SJCRH30 (cell line): Measurements from ENCODE around the gene PSEN2. TPM values are rescaled to one million over a fixed set of nuclear protein-coding genes. Genes with fewer than 3 reads are reported as not detected.
"Not testable (repeated sequence)": the region's sequence is repeated elsewhere in the genome, so short reads cannot be mapped to it uniquely, and the experiment has no call there.

Experiments
- DNase-seq, 2 experiments: peaks; one replicate each; pipeline ENCODE4 v3.0.0-alpha.2; 2015 to 2020
- H3K27ac ChIP-seq: fragments of 250-450 bp; sonication (Bioruptor Pico); 2 replicates; pipeline ENCODE4 v1.5.1; 2020; ENCODE audit warnings: mild to moderate bottlenecking, moderate library complexity
- H3K27me3 ChIP-seq: fragments of 250-450 bp; sonication (Bioruptor Pico); 2 replicates; pipeline ENCODE4 v1.5.1; 2020; ENCODE audit warnings: mild to moderate bottlenecking, moderate library complexity
- H3K36me3 ChIP-seq: fragments of 250-450 bp; sonication (Bioruptor Pico); 2 replicates; pipeline ENCODE4 v1.5.1; 2020; ENCODE audit warnings: mild to moderate bottlenecking, moderate library complexity
- H3K4me1 ChIP-seq: fragments of 250-450 bp; sonication (Bioruptor Pico); 2 replicates; pipeline ENCODE4 v1.5.1; 2020; ENCODE audit warnings: mild to moderate bottlenecking, moderate library complexity
- H3K4me3 ChIP-seq: fragments of 250-450 bp; sonication (Bioruptor Pico); 2 replicates; pipeline ENCODE4 v1.5.1; 2020; ENCODE audit warnings: mild to moderate bottlenecking, moderate library complexity
- H3K9me3 ChIP-seq: fragments of 250-450 bp; sonication (Bioruptor Pico); replicated peaks from 2 replicates; pipeline ENCODE4 v1.5.1; 2020; ENCODE audit warnings: mild to moderate bottlenecking, moderate library complexity
- total RNA-seq: library from RNA; depleted of rRNA; stranded (reverse); fragments of >200 nt; shearing (Covaris generic); gene quantifications from 2 replicates; pipeline ENCODE4 v1.2.3, GENCODE V29; 2014

PSEN2 gene
- total RNA-seq, 1 experiment from 2014 or later: 45.2 TPM

DNA sequence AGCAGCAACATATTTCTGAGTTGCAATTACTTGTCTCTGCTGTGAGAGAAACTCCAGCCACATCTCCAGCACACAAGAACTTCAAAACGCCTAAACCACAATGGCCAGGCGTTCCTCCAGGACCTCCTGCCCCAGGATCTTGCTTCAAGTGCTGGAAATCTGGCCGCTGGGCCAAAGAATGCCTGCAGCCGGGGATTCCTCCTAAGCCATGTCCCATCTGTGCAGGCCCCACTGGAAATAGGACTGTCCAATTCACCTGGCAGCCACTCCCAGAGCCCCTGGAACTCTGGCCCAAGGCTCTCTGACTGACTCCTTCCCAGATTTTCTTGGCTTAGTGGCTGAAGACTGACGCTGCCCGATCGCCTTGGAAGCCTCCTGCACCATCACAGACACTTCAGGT lies 35.0 kb upstream of the PSEN2 start:
- H3K4me3 ChIP-seq, H3K4me1 ChIP-seq, H3K27ac ChIP-seq, DNase-seq, H3K9me3 ChIP-seq, H3K36me3 ChIP-seq, H3K27me3 ChIP-seq: not testable (repeated sequence)

DNA sequence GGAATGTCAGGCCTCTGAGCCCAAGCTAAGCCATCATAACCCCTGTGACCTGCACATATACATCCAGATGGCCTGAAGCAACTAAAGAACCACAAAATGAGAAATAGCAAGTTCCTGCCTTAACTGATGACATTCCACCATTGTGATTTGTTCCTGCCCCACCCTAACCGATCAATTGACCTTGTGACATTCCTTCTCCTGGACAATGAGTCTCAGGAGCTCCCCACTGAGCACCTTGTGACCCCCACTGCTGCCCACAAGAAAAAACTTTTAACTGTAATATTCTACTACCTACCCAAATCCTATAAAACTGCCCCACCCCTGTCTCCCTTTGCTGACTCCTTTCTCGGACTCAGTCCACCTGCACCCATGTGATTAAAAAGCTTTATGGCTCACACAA lies 32.5 kb upstream of the PSEN2 start:
- not testable (repeated sequence) for H3K4me3 ChIP-seq

DNA sequence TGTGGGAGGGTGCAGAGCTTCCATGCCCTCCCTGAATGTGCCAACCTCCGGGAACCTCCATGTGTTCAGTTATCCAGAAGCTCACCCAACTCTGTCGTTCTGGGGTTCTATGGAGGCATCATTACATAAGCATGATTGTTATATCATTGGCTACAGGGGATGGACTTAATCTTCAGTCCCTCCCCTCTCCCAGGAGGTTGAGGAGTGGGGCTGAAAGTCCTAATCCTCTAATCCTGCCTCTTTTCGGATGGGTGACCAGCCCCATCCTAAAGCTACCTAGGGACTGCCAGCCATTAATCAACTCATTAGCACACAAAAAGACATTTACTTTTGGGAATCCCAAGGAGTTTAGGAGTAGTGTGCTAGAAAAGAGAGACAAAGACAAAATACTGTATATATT lies 32.0 kb upstream of the PSEN2 start:
- Histone ChIP-seq H3K27ac (no peak overlapping the region), H3K4me3 (no peak overlapping the region), H3K27me3 (no peaks in the 10 kb centered on the region), H3K9me3 (no peaks in the 10 kb centered on the region), H3K36me3 (no peaks in the 10 kb centered on the region), H3K4me1 (peaks cover 6% of the 10 kb centered on the region; the same call in 1 of the 2 replicates)
- no peak for DNase-seq

More for the DNA sequence above, 32.5 kb upstream of the PSEN2 start:
- H3K27me3 ChIP-seq, H3K4me1 ChIP-seq, H3K36me3 ChIP-seq, H3K9me3 ChIP-seq, H3K27ac ChIP-seq, DNase-seq: not testable (repeated sequence)

DNA sequence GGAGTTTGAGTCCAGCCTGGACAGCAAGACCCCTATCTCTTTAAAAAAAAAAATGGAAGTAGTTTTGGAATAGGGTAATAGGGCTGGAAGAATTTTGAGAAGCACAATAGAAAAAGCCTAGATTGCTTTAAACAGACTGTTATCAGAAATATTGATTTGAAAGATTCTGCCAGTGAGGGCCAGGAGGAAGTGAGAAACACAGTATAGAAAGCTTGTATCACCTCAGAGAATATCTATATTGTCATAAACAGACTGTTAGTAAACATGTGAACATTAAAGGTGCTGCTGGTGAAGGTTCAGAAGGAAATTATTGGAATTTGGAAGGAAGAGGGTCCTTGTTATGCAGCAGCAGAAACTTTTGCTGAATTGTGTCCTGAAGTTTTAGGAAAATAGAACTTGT lies 24.8 kb upstream of the PSEN2 start:
- no peak overlapping the region for H3K4me3 ChIP-seq
- H3K27me3 ChIP-seq: no peaks in the 10 kb centered on the region
- no peaks in the 10 kb centered on the region for H3K36me3 ChIP-seq
- H3K27ac ChIP-seq: no peak overlapping the region
- DNase-seq: no peak
- no peaks in the 10 kb centered on the region; the same call in none of the 2 replicates for H3K9me3 ChIP-seq
- H3K4me1 ChIP-seq: peaks cover 10% of the 10 kb centered on the region; the same call in 1 of the 2 replicates

DNA sequence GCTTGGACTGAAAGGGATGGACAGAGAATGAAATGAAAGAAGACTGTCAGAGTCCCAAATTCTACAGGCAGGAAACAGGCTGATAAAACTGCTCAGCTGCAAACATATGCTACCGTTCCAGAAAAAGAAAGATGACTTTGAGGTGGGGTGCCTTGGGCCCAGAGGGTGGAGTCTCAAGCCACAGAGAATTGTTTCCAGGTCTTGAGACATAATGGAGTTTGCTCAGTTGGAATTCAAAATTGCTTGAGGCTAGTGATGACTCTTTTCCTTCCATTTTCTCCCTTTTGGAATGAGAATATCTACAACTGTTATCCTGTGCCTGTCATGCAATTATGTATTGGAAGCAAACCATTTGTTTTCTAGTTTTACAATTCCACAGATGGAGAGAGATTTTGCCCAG lies 23.6 kb upstream of the PSEN2 start:
- Histone ChIP-seq H3K9me3 (peaks cover 3% of the 10 kb centered on the region), H3K27ac (no peak overlapping the region), H3K4me3 (no peak overlapping the region)

DNA sequence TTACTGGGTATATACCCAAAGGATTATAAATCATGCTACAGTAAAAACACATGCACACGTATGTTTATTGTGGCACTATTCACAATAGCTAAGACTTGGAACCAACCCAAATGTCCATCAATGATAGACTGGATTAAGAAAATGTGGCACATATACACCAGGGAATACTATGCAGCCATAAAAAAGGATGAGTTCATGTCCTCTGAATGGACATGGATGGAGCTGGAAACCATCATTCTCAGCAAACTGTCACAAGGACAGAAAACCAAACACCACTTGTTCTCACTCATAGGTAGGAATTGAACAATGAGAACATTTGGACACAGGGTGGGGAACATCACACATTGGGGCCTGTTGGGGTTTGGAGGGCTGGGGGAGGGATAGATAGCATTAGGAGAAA lies 15.9 kb upstream of the PSEN2 start:
- not testable (repeated sequence) for H3K4me1 ChIP-seq, H3K4me3 ChIP-seq, H3K9me3 ChIP-seq, H3K27ac ChIP-seq, DNase-seq, H3K27me3 ChIP-seq, H3K36me3 ChIP-seq

More for the DNA sequence above, 23.6 kb upstream of the PSEN2 start:
- Histone ChIP-seq H3K27me3 (no peaks in the 10 kb centered on the region), H3K4me1 (peaks cover 4% of the 10 kb centered on the region; the same call in 1 of the 2 replicates), H3K36me3 (no peaks in the 10 kb centered on the region)
- no peak for DNase-seq

DNA sequence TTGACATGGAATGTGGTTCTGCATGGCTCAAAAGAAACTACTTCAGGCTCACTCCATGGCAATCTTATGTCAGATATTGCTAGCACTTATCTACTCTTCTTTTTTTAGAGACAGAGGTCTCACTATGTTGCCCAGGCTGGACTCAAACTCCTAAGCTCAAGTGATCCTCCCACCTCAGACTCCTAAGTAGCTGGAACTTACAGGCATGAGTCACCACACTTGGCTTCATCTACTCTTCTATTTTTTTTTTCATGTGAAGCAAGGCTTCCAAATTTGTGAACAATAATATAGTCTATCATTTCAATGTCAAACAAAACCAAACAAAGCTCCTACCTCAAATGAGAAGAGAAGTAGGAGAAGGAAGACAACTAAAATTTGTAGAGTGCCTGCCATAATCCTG lies 7.5 kb upstream of the PSEN2 start:
- Histone ChIP-seq H3K4me3 (no peak overlapping the region), H3K27me3 (no peaks in the 10 kb centered on the region), H3K4me1 (peaks cover 12% of the 10 kb centered on the region), H3K27ac (no peak overlapping the region), H3K9me3 (no peaks in the 10 kb centered on the region), H3K36me3 (no peaks in the 10 kb centered on the region)
- DNase-seq: no peak

DNA sequence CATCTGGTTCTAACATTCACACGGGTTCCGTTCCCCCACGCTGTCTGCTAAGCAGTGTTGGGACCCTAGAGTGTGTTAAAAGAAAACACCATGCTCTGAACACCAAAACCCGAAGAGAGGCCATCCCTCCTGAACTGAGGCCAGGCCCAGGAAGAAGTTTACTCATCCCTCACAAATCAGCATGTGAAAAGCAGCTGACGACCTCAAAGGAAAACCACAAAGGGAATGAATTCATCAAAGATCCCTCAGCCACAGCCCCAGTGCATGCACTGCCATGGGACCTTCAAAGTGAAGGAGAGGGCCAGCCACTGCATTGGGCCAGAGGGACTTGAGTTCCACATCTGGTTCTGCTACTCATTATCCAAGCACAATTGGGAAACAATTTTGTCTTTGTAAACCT lies 7.0 kb upstream of the PSEN2 start:
- Histone ChIP-seq H3K4me3 (no peak overlapping the region), H3K36me3 (no peaks in the 10 kb centered on the region), H3K27ac (no peak overlapping the region), H3K4me1 (peaks cover 12% of the 10 kb centered on the region), H3K9me3 (no peaks in the 10 kb centered on the region), H3K27me3 (no peaks in the 10 kb centered on the region)
- peak; percentile 57 to 76 for DNase-seq

DNA sequence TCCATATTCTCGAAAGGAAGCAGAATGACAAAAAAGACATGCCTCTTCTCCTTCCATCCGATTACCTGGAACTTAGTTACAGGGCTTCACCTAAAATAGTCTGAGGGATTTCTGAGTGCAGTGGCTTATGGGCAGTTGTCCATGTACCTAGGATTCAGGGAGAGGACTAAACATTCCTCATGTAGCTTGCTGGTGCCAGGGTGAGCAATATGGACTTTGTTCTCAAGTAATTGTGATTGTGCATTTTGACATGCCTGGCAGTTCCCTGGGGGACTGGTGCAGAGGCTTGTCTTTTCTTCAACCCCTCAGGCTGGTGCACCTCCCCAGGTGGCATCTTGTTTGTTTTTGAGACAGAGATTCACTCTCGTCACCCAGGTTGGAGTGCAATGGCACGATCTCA lies 6.1 kb upstream of the PSEN2 start:
- no peak overlapping the region for H3K4me3 ChIP-seq
- H3K27ac ChIP-seq: no peak overlapping the region
- no peaks in the 10 kb centered on the region for H3K27me3 ChIP-seq
- peaks cover 12% of the 10 kb centered on the region for H3K4me1 ChIP-seq
- no peaks in the 10 kb centered on the region for H3K36me3 ChIP-seq
- DNase-seq: no peak
- no peaks in the 10 kb centered on the region for H3K9me3 ChIP-seq

DNA sequence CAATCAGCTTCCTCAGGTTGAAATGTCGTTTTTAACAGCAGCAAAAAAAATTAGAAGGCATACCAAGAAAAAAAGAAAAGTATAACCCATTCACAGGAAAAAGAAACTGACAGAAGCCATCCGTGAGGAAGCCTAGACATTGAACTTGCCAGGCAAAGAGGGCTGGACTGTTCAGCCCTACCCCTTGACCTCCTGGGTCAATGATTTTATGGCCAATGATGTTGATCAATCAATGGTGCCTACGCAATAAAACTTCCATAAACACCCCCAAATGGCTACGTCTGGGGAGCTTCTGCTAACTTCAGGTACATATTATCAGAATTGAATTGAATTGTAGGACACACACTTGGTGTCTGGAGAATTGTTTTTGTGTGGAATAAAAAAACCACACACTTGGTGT lies 4.8 kb upstream of the PSEN2 start:
- Histone ChIP-seq H3K27me3 (no peaks in the 10 kb centered on the region), H3K27ac (no peak overlapping the region), H3K4me1 (peaks cover 12% of the 10 kb centered on the region), H3K9me3 (no peaks in the 10 kb centered on the region), H3K36me3 (no peaks in the 10 kb centered on the region), H3K4me3 (no peak overlapping the region)
- DNase-seq: no peak

DNA sequence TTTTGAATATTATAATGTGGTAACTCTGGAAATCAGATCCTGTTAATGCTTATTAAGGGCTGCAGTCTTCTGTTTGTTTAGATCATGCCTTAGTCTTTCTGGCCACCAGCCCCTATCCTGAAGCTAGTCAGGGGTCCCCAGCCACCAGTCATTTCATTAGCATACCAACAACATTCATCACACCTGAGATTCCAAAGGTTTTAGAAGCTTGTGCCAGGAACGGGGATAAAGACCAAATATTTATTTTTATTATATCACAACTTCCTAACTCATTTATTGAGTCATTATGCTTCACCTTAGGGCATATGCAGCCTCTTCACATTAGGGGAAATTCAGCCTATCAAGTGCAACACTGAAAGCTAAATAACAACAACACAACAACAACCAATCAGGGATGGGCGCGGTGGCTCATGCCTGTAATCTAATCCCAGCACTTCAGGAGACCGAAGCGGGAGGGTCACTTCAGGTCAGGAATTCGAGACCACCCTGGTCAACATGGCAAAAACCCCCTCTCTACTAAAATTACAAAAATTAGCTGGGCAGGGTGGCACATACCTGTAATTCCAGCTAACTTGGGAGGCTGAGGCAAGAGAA lies 2.9 kb upstream of the PSEN2 start:
- Histone ChIP-seq H3K36me3 (no peaks in the 10 kb centered on the region), H3K27me3 (no peaks in the 10 kb centered on the region), H3K4me3 (no peak overlapping the region), H3K4me1 (peaks cover 23% of the 10 kb centered on the region), H3K27ac (no peak overlapping the region), H3K9me3 (no peaks in the 10 kb centered on the region)
- no peak for DNase-seq

DNA sequence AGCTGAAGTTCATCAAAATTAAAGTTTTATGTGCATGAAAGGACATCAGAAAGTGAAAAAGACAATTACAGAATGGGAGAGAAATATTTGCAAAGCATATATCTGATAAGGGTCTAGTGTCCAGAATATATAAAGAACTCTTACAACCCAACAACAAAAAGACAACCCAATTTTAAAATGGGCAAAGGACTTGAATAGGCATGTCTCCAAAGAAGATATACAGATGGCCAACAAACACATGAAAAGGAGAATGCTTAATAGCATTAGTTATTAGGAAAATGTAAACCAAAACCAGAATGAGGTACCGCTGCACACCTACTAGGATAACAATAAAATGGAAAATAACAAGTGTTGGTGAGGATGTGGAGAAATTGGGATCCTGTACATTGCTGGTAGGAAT lies 1.7 kb upstream of the PSEN2 start:
- Histone ChIP-seq H3K4me3 (no peak overlapping the region), H3K36me3 (no peaks in the 10 kb centered on the region), H3K9me3 (no peaks in the 10 kb centered on the region), H3K4me1 (peaks cover 21% of the 10 kb centered on the region), H3K27ac (no peak overlapping the region), H3K27me3 (no peaks in the 10 kb centered on the region)
- no peak for DNase-seq

DNA sequence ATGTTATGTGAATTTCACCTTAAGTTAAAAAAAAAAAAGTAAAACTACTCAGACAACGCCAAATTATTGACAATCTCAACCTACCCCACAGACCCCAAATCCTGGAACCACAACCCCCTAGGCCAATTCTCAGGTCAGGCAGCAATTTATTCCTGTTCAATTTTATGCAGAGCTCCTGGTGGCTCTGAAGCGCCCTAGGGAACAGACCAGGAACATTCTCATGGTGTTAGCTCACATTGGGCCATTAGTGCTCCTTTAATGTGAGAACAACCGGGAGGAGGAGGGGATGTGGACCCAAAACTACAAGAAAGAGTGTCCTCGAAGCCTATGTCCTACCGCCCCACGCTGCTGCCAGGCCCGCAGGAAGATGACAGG lies 403 bp upstream of the PSEN2 start:
- DNase-seq: no peak
- Histone ChIP-seq H3K4me3 (peak overlapping the region; percentile 80), H3K4me1 (peaks cover 25% of the 10 kb centered on the region), H3K36me3 (no peaks in the 10 kb centered on the region), H3K27ac (peak overlapping the region; percentile 49; the same call in 1 of the 2 replicates), H3K9me3 (no peaks in the 10 kb centered on the region), H3K27me3 (no peaks in the 10 kb centered on the region)

DNA sequence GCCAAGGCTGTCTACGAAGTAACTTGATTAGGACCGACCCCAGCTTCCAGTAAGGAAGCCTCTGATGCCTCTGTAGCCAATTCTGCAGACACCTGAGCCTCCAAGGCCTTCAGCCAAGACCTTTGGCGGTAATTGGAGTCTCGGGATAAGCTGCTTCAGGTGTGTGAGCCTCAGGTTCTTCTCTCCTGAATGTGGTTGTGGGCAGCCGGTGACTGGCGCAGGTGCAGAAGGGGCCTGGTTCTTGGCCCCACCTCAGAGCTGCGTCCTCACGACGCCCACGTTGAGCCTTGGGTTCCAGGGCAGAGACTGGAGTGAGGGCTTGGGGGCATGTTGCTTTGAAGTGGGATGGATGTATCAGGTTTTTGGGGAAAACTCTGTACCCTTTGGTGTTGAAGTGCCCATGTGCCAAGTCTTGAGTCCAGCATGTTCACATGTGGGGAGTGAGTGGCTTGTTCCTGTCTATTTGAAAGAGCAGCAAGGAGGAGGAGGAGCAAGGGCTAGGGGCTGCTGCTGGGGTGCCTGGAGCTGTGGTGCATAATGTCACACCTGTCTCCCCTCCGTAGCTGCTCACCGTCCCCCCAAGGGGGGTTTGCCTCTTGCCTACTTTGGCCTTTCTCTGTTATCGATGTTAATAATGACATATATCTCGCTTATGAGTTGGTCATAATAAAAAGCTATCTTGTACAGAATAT lies 1.4 kb downstream of the PSEN2 start:
- Histone ChIP-seq H3K27ac (peak overlapping the region; percentile 67), H3K9me3 (no peaks in the 10 kb centered on the region), H3K36me3 (no peaks in the 10 kb centered on the region), H3K27me3 (no peaks in the 10 kb centered on the region), H3K4me1 (peaks cover 25% of the 10 kb centered on the region), H3K4me3 (peak overlapping the region; percentile 80)
- DNase-seq: peak; percentile 47 to 52

DNA sequence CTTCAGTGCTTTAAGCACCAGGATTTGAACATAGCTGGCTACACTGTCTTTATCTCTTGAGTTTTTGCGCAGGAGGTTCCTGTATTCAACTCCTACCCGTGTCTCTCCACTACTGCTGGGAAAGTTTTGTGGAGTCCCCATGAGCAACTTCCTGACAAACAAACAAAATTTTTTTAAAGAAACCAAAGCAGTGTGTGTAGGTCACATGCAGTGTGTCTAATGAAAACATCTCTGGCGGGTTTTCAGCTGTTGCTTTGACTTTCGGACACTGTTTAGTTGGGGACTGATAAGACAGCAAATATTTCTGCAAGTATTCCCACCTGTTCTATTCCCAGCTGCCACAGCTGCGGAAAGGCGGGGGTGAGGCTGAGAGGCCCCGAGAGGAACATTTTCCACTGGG lies 2.0 kb downstream of the PSEN2 start:
- peak; percentile 95 to 98 for DNase-seq
- H3K27me3 ChIP-seq: no peaks in the 10 kb centered on the region
- peak overlapping the region; percentile 80 for H3K4me3 ChIP-seq
- peaks cover 25% of the 10 kb centered on the region for H3K4me1 ChIP-seq
- peak overlapping the region; percentile 67 for H3K27ac ChIP-seq
- H3K9me3 ChIP-seq: no peaks in the 10 kb centered on the region
- H3K36me3 ChIP-seq: peaks cover 6% of the 10 kb centered on the region; the same call in 1 of the 2 replicates
